A673 (cell line): ENCODE measurements around the gene TXNRD2.

Experiments used
- EZH2 ChIP-seq: fragments of 200-600 bp; sonication (generic); IDR thresholded peaks from 2 replicates; pipeline ENCODE4 v1.6.1; 2017; ENCODE audit warnings: borderline replicate concordance, low read depth, mild to moderate bottlenecking, mixed read lengths, antibody characterized with exemption, low read length; ENCODE audit not compliant: poor library complexity, severe bottlenecking
- TF ChIP-seq, protein P1 (sequence below): fragments of 300-800, 200-600 bp; sonication (generic); conservative IDR thresholded peaks from 2 replicates; pipeline ENCODE4 v1.5.1; 2017; ENCODE audit warnings: low read depth, mild to moderate bottlenecking, antibody characterized with exemption, low read length, moderate library complexity, mixed read lengths

DNA sequence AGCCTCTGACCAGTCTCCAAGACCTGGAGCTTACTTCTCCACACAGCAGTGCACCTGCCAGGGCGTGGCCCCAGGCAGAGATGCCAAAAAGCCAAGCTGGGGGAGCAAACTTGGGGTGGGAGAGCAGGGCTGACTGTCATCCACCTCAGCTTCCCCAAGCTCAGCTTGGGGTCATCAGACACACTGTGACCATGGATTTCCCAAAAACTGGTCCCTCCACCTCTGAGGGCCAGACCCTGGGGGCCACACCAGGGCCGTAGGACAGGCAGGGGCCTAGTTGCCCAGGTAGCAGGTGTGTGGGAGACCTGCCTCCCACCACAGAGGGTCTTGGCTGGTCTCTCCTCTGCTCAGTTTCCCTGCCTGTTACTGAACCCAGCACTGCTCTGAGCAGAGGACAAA is 44.4 kb upstream of the TXNRD2 start:
- no peak for TF ChIP-seq EZH2
- TF ChIP-seq, protein P1, sequence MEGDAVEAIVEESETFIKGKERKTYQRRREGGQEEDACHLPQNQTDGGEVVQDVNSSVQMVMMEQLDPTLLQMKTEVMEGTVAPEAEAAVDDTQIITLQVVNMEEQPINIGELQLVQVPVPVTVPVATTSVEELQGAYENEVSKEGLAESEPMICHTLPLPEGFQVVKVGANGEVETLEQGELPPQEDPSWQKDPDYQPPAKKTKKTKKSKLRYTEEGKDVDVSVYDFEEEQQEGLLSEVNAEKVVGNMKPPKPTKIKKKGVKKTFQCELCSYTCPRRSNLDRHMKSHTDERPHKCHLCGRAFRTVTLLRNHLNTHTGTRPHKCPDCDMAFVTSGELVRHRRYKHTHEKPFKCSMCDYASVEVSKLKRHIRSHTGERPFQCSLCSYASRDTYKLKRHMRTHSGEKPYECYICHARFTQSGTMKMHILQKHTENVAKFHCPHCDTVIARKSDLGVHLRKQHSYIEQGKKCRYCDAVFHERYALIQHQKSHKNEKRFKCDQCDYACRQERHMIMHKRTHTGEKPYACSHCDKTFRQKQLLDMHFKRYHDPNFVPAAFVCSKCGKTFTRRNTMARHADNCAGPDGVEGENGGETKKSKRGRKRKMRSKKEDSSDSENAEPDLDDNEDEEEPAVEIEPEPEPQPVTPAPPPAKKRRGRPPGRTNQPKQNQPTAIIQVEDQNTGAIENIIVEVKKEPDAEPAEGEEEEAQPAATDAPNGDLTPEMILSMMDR, result no peak
